Islet of Langerhans (tissue), 1 donor: ENCODE data around the gene NEDD4L.
"Not testable (repeated sequence)": the region's sequence is repeated elsewhere in the genome, so short reads cannot be mapped to it uniquely, and the experiment has no call there.

Experiments used
- FAIRE-seq: peaks from one replicate; lab custom pipeline; 2011; peaks lifted over from hg19 to GRCh38; lab: Jason Lieb, UNC

The NEDD4L gene

DNA sequence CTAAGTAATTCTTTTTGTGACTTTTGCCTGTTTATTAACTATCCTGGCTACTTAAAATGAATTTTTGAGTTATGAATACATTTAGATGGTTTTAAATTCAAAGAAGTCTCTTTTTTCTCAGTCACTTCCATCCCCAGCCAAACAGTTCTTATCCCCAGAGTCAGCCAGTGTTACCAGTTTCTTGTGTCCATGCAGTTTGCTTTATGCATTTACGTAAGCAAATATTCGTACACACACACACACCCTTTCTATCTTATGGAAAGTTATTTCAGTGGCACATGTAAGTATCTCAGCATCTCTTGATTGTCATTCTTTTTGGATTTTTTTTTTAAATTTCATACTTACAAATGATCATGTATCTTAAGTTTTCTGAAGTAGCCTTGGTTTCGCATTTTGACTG is 113.2 kb downstream of the NEDD4L start:
- no peak for FAIRE-seq

DNA sequence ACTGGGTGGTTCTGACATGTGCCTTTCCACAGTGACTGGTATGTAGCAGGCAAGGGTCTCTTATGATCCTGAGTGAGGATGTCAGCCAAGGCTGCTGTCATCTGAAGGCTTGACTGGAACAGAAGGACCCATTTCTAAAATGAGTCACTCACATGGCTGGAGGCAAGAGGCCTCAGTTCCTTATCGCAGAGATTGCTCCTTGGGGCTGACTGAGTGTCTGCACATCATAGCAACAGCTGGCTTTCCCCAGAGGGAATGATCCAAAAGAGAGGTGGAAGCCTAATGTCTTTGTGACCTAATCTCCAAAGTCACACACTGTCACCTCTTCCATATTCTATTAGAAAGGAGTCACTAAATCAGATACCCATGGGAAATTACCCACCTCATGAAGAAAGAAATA is 114.0 kb downstream of the NEDD4L start:
- FAIRE-seq, result no peak

DNA sequence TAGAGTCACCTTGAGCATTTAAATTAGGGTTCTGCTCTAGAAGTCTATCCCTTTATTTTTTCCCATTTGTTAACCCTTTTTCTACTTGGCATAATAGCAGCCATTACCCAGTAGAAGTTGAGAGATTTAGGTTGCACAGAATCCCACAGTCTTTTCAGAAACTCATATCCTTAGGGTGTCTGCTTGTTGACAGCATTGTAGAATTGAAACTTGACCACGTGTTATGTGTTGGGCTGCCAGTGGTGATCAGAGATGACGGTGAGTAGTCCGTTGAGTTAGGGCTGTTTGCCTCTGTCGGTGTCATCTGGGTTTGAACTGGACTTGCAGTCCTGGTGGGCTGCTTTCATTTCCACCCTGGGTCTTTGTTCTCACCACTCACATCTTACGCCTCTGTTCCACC is 114.4 kb downstream of the NEDD4L start:
- no peak for FAIRE-seq

DNA sequence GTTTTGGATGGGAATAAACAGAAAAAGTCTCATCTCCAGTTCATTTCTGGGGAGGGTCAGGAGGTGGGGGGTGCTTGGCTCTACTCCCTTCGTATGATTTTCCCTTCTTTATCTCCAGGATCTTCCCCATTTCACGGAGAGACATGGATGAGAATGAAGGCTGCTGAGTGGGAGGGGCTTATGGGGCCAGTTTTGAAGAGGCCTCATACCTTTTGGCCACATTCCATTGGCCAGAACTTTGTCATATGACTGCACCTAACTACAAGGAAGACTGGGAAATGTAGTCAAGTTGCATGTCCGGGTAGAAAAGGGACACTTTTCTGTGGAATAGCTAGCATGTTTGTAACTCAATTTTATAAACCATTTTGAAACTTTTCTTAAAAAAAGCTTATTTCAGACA is 117.6 kb downstream of the NEDD4L start:
- FAIRE-seq, result no peak

DNA sequence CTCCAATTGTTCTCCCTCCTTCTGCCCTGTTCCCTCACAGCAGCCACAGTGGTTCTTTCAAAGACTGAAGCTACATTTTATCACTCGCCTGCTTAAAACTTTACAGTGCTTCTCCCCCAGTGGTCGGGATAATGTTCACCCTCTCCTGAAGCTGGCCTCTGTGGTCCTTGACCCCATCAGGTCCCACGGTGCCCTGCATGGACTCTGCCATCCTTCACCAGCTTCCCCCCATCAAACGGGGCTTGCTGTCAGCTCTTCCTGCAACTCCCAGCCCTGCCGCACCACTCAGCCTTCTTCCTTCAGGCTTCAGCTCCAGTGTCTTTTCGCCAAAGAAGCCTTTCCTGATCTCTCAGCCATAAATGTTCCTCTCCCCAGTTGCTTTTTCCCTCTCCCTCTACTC is 118.1 kb downstream of the NEDD4L start:
- no peak for FAIRE-seq

DNA sequence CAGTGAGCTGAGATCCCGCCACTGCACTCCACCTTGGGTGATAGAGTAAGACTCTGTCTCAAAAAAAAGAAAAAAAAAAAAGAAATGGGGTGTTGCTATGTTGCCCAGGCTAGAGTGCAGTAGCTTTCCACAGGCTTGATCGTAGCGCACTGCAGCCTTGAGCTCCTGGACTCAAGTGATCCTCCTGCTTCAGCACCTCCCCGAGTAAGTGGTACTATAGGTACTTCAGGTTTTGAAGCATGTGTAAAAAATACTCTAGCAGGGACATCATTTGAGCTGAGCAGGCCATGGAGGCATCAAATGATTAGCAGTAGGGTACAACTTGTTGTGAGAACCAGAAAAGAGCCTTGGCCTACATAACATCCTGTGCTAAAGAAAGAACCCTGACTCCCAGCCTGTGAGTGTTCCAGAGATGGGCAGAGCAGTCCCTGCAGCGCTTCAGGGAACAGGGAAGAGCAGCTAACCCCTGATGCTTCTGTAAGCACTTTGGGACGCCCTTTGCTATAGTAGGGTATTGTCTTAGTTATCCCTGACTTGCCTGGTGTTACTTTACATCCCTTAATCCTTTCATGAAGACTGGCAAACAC is 119.1 kb downstream of the NEDD4L start:
- FAIRE-seq, result no peak

DNA sequence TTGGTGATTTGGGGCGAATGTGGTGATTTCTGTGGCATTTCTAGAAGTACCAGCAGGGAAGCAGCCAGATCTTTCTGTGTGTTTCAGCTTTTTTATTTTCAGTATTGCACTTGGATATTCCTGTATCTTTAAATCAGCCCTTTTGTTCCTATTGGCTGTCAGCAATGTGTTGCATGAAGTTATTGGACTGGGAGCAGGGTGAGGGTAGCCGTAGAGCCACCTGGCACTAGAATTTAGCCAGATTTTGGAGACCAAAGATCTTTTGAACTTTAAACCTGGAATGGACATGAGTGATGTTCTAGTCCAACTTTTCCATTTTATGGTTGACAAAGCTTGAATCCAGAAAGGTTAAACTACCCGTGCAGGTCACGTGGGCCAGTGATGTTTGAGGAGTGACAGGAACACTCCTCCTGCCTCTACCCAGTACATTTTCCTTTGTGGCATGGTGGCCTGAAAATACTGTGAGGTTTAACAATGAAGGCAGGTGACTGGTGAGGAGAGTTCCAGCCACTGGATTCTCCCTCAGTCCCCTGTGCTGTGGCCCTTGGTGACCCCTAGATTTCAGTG is 122.3 kb downstream of the NEDD4L start:
- FAIRE-seq, result no peak

DNA sequence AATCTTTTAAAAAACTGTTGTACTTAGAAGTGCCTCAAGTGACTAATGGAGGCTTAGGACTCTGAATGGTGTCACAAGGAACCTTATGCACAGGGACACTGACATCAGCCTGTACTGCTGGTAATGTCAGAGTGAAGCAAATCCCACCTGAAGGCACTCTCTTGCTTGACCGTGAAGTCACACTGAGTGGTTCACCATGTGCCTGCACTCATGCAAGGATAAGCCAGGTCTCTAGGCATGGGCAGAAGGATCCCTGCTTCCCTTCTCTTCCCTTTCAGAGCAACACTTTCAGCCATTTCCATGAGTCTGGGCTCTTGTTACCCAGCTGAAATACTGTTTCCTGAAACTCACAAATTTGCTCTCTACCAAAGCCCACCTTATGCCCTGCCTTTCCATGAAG is 123.0 kb downstream of the NEDD4L start:
- peak; percentile 17 for FAIRE-seq

DNA sequence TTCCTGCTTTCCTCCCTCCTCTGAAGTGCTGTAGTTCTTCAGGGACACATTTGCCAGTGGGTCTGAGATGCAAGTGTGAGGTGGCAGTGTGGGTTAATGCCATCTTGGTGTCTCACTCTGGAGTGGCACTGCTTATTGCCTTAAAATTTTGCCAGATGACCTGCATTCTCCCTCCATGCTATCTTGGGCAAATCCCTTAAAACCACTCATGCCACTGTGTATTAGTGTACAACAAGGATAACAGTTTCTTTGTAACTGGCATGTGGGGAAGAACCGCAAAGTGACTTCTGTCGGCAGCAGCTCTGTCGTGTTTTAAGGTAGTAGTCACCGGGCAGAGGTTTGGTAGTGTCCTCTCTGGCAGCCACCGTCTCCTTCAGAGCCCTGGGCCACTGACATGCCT is 124.2 kb downstream of the NEDD4L start:
- FAIRE-seq, result no peak

DNA sequence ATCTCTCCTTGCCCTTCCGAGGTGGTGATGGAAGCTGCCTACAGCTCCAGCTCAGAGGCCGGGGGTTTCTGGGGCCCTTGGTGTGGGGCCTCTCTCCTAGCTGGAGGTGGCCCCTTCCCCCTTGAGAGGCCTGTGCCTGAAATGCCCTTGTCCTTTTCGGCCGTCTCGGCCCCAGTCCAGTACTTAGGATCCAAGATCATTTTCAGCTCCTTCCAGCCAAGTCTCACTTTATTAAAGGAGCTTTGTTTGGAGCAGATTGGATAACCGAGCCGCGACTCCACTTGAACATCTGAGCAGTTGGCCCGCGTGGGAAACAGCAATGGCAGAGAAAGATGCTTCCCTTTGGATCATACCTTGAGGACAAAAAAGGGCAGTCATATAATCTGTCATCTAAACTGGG is 125.0 kb downstream of the NEDD4L start:
- no peak for FAIRE-seq

DNA sequence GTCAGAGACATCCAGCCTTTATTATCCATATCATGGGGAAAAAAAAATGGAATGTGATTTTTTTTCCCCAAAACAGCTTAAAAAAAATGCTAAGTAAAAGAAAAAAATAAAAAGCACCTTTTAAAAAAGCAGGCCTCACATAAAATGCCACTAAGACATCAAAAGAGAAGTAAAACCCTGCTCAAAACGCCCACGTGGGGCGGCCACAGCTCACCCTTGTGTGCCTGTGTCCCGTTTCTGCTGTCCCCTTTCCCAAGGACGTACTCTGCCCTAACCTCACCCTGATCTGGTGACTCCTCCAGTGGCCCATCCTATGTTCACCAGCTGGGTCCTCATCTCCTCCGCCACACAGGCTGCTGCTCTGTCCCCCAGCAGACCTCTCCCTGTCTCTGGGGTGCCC is 125.4 kb downstream of the NEDD4L start:
- FAIRE-seq, result no peak

DNA sequence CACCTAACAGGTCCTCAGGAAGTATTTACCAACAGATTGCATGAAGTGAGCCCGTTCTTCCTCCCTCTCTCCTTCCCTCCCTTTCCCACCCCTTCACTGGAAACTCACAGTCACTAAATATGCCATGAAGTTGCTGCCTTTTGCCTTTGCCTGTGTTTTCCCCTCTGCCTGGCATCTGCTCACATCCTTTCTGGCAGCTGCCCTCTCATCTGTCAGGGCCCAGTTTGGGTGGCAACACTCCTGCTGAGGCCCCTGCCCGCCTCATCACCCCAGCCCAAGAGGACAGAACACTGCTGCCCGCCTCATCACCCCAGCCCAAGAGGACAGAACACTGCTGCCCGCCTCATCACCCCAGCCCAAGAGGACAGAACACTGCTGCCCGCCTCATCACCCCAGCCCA is 126.0 kb downstream of the NEDD4L start:
- not testable (repeated sequence) for FAIRE-seq

DNA sequence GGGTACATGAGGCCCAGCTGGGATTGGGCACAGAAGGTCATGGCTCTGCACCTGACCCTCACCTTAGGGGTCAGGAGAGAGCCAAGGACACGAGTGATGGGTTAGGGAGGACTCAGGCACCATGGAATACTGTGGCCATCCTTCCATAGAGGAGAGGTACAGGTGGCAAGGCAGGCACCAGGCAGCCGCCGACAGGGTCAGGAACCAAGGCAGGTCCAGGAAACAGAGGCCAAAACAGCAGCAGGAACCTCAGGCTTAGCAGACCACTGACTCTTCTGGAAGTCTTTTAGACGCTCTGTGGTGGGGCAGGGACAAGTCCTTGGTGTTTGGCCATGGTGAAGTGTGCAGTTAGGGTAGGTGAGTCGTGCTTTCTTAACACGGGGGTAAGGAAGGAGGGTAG is 128.0 kb downstream of the NEDD4L start:
- no peak for FAIRE-seq

DNA sequence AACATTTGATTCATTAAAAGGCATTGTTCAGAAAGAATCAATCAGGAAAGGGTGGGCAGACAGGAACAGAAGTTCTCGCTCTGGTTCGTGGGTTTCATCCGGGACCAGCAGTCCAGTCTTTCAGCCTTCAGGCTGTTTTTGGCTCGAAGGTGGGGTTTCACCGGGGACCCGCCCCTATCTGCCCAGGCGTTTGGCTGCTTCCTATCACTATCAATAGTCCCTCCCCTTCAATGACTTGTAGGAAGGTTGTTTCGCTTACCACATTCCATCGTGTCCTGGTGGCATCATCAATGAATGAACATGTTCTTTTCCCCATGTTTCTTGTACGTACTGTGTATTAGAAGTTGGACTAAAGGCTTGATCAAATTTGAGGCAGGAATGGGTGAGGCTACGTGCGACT is 130.3 kb downstream of the NEDD4L start:
- FAIRE-seq, result no peak

DNA sequence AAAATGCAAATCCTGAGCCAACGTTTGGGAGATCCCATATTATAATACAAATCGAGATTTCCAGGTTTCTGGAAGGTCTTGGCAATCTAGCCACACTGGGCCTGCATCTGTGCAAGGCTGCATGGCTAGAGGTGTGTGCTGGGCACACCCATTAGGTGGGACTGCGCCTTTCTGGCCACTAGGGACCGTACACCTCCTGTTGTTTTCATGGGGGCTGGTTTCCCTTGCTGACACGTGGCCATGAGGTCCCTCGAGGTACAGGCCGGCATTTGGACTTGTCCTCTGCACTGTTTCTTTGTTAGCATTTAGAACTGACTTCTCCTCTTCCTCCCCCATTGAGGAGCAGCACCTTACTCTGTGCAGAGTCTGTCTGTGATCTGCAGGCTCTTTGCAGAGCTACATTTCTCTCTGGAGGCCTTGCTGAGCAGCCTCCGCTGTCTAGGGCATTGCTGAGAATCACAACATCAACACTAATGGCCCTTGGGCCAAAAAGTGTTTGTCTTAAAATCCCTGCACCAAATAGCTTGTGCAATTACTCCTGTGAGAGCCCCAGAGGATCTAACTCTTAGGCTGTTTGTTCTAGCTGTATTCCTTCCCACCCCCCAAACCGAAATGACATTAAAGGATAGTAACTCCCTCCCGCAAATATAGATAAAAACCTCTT is 131.2 kb downstream of the NEDD4L start:
- no peak for FAIRE-seq

DNA sequence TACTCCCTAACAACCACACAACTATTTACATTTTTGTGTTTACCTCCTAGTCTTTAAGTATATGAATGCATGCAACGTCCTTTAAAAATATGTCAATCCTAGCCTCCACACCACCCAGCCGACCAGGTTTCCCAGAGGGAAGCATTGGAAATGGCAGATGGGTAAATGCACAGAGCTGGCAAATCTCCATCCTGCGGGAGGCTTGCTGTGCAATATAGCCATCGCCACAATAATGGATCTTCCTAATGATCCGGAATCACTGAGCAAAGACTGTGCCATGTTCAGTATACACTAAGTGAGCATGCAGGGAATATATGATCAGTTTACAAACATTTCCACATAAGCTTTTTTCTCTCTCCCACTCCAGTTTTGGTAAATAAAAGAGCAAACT is 131.8 kb downstream of the NEDD4L start:
- no peak for FAIRE-seq

DNA sequence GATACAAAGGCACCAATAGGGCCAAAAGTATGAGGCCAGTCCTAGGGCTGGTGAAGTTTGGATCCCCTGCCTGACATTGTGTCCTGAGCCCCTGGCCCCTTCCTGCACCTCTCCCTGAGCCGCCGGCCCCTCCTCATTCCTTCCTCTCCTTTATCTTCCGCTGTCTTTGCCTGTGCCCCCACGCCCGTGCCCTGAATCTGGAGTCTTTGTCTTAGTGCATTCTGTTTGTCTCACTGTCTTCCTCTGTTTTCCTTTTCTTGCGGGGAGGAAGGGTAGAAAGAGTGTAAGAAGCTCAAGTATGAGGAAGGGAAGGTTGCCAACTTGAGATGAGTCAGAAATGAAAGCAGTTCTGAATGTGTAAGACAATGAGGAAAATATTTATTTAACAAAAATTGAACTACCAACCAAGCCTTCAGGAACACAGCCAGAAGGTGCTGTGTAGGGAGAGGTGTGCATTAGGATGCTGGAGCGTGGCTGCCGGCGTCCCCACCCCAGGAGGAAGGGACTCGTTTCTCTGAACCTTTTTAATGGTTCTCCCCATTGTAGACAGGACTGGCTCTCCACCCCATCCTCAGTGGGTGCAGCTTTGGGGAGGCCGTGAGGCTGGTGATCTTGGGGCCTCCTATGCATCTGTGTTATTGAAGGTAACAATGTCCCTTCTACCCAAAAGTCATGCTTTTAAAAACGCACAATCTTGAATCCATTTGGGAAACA is 133.1 kb downstream of the NEDD4L start:
- no peak for FAIRE-seq

DNA sequence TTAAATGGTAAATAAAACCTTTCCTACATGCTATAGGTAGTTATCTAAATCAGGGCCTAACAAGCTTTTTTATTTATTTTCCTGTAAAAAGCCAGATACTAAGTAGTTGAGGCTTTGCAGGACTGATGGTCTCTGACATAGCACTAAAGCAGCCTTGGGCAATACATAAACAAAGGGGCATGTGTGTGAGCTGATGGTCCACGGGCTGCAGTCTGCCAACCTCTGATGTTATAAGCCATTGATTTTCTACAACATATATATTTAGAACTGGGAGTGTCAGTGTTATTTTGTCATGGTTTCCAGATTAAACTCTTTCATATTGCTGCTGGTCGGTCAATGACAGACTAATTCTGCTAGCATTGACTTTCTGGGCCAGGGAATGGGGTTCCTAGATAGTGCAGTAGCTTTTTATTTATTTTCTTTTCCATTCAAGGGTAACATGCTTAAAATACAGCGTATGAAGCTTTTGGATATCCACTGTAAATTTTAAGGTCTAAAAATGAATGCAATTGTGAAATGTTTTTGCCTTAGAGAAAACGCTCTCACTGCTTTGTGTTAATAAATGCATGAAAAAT is 134.0 kb downstream of the NEDD4L start:
- no peak for FAIRE-seq

DNA sequence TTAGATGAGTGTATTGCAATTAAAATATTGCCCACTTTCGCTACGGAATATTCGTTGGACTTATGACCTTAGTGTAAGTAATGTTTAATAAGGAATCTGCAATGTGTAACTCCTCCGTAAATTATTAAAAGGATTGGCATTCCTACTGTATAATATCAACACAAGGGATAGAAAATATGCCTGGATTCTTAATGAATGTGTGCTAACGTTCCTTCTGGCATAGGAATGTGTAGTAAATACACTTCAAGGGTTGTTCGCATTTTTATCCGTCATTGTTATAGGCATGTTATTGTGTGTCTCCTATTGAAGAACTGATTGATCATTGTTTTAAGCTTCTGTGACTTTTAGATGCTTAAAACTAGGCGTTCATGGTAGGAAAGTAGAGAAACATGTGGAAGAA is 134.5 kb downstream of the NEDD4L start:
- FAIRE-seq, result no peak

DNA sequence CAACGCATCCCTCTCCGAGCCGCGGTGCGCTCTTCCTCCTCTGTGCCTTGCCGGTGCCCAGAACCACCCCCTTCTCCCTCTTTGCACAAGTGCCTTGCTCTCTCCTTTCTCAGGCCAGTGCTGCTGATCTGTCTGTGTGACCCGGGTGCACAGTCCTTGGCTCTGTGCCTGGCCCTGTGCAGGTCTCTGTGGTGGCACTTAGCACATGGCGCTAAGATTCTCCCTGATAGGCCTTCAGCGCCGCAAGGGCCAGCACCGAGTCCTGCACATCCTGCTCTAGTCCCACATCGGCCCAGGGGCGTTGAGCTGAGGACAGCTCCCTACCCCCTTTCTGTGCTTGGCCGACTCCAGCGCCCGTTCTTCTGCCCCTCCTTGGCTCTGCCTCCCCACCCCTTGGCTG is 136.1 kb downstream of the NEDD4L start:
- no peak for FAIRE-seq

DNA sequence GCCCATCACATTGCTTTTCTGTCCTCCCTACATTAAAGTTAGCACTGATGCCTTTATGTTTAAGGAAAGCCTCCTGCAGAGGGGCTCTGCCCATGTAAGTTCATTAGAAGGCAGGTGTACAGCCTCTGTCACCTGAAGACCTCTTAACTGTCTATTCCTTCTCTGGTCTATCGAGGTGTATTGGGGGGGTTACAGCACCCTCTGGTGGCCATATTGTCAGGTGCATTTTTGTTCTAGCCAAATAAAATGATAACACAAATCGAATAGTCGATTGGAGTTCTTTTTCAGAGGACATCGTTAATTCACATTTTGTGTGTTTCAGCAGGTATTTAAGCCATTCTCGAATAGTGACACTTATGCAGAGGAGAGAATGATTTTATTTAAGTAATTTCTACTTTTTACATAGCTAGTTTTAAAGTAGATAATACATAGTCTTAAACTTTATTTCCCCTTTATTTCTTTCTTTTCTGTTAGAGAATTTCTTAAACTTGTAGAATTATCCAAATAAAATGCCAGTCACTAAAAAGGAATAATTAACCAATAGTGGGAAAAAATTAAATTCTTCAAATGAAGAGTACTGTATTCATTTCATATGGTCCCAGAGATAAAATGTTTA is 136.8 kb downstream of the NEDD4L start:
- peak; percentile 97 for FAIRE-seq

DNA sequence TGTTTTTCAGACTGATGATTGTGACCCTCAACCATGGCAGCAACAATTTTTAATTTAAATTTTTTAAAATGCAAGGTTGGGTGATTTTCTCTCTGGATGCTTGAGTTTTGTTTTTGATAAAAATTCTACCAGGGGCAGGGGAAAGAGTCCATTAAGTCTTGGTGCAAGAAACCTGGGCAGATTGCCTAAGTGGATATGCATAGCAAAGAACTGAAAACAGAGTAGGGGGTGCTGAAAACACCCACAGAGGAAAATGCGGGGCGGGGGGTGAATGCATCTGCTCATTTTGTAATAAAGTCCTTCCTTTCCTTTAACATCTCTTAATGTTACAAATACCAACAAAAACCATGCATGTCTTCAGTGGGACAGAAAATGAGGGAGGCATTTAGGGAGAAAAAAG is 138.0 kb downstream of the NEDD4L start:
- no peak for FAIRE-seq

DNA sequence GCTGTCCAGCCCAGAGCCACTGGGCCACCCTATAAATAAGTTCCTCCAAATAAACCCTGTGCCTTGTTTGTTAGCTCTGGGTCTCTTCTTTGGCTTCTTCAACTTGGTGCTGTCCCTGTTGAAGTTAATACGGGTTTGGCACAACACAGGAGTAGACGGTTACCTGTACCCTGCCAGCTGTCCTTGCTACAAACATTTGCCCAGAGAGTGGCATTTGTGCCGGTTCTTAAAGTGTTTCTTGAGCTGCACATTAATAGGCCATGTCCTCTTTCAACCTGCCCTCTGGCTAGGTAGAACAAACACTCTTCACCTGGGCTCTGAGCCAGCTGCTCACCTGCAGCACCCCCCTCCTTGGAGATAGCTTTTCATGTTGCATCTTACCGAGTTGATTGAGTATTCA is 139.2 kb downstream of the NEDD4L start:
- FAIRE-seq, result no peak
